Temporal lobe (tissue), 1 donor: ENCODE measurements around the gene UCHL3. TPM values are rescaled to one million over a fixed set of nuclear protein-coding genes. Genes with fewer than 3 reads are reported as not detected.

Experiments used
- total RNA-seq: library from RNA; depleted of rRNA; stranded (reverse); fragments of >200 nt; gene quantifications from one replicate; pipeline ENCODE4 v1.2.3, GENCODE V29; 2014

The UCHL3 gene
- total RNA-seq, 1 donor from 2014 or later = 31.5 TPM

Other genes starting within 250 kb of the UCHL3 start
- gene TBC1D4, start 67.6 kb upstream of the UCHL3 start, total RNA-seq = 9.3 TPM
- gene COMMD6, start 11.9 kb upstream of the UCHL3 start, total RNA-seq = 50.4 TPM
- gene LMO7, start 86.5 kb downstream of the UCHL3 start, total RNA-seq = 92.2 TPM